Keratinocyte (primary cell): Measurements from ENCODE around the gene ZFP91. TPM values are rescaled to one million over a fixed set of nuclear protein-coding genes. Genes with fewer than 3 reads are reported as not detected.

Source experiments
- DNase-seq: peaks from one replicate; pipeline ENCODE4 v3.0.0-alpha.2; 2011; ENCODE audit warnings: low read depth, missing footprints, low spot score
- FAIRE-seq: peaks from 2 replicates; lab custom pipeline; 2011; peaks lifted over from hg19 to GRCh38; lab: Jason Lieb, UNC
- H2AFZ ChIP-seq: 2 replicates; pipeline ENCODE4 v1.6.0; 2012; ENCODE audit warnings: low read length, control low read depth, inconsistent platforms; ENCODE audit not compliant: control insufficient read depth
- H3K27ac ChIP-seq: 2 replicates; pipeline ENCODE4 v1.5.1; 2011; ENCODE audit warnings: low read length; ENCODE audit not compliant: control insufficient read depth, insufficient read depth
- H3K27me3 ChIP-seq: 3 replicates; pipeline ENCODE4 v1.6.0; 2011; ENCODE audit warnings: low read length; ENCODE audit not compliant: control insufficient read depth, insufficient read depth; ENCODE audit errors: extremely low read depth
- H3K36me3 ChIP-seq, 2 experiments: 2 replicates in 1 of 2; 3 replicates in 1 of 2; pipeline ENCODE4 v1.5.1; 2011; ENCODE audit warnings: low read length in 2 of 2, mild to moderate bottlenecking in 1 of 2; ENCODE audit not compliant: control insufficient read depth in 2 of 2, insufficient read depth in 2 of 2; ENCODE audit errors: extremely low read depth in 1 of 2
- H3K4me1 ChIP-seq: 3 replicates; pipeline ENCODE4 v1.5.1; 2011; ENCODE audit warnings: low read length; ENCODE audit not compliant: control insufficient read depth, insufficient read depth; ENCODE audit errors: extremely low read depth
- H3K4me2 ChIP-seq: 3 replicates; pipeline ENCODE4 v1.6.0; 2011; ENCODE audit warnings: low read depth, low read length; ENCODE audit not compliant: control insufficient read depth, insufficient read depth; ENCODE audit errors: extremely low read depth
- H3K4me3 ChIP-seq, 3 experiments: fragments of 200-600 bp in 1 of 3; sonication (generic) in 1 of 3; 2 replicates in 2 of 3; 3 replicates in 1 of 3; pipeline ENCODE4 v1.5.1; 2011 to 2016; ENCODE audit warnings: low read length in 3 of 3, mild to moderate bottlenecking in 3 of 3, control low read depth in 2 of 3, inconsistent platforms in 1 of 3, low read depth in 1 of 3, mixed read lengths in 1 of 3, mixed run types in 1 of 3, moderate library complexity in 1 of 3; ENCODE audit not compliant: control insufficient read depth in 2 of 3, insufficient read depth in 2 of 3; ENCODE audit errors: extremely low read depth in 1 of 3
- H3K79me2 ChIP-seq: 2 replicates; pipeline ENCODE4 v1.6.0; 2012; ENCODE audit warnings: low read length; ENCODE audit not compliant: control insufficient read depth, insufficient read depth
- H3K9ac ChIP-seq: 3 replicates; pipeline ENCODE4 v1.6.0; 2011; ENCODE audit warnings: low read length; ENCODE audit not compliant: control insufficient read depth, insufficient read depth; ENCODE audit errors: extremely low read depth
- H3K9me1 ChIP-seq: 3 replicates; pipeline ENCODE4 v1.6.0; 2011; ENCODE audit warnings: low read length; ENCODE audit not compliant: control insufficient read depth, insufficient read depth; ENCODE audit errors: extremely low read depth
- H3K9me3 ChIP-seq: 2 replicates; pipeline ENCODE4 v1.5.1; 2012; ENCODE audit warnings: low read depth, low read length; ENCODE audit not compliant: control insufficient read depth
- H4K20me1 ChIP-seq: 3 replicates; pipeline ENCODE4 v1.6.0; 2011; ENCODE audit warnings: low read length; ENCODE audit not compliant: control insufficient read depth, insufficient read depth; ENCODE audit errors: extremely low read depth
- CTCF ChIP-seq, 3 experiments: IDR thresholded peaks in 1 of 3; conservative IDR thresholded peaks in 1 of 3; optimal IDR thresholded peaks in 1 of 3; 2 replicates in 2 of 3; 3 replicates in 1 of 3; pipeline versions ENCODE3 to v1.5.1; 2011; ENCODE audit warnings: low read length in 3 of 3, mild to moderate bottlenecking in 3 of 3, moderate library complexity in 2 of 3, control low read depth in 1 of 3, inconsistent platforms in 1 of 3; ENCODE audit not compliant: insufficient read depth in 2 of 3; ENCODE audit errors: extremely low read depth in 1 of 3
- EZH2 ChIP-seq: IDR thresholded peaks from one replicate; pipeline ENCODE4 v1.6.1; 2012; ENCODE audit warnings: inconsistent platforms, mild to moderate bottlenecking, low read length, moderate library complexity
- dilution Hi-C: fragments of 300-500 bp; cut with MboI; formaldehyde crosslinking; loops from one replicate; pipeline ENCODE4 v1.7.0; 2020; ENCODE audit warnings: low sequenced_read_pairs; ENCODE audit not compliant: extremely low pct_ligation_motif_present
- polyA plus RNA-seq, 5 experiments: library from polyadenylated mRNA; depleted of rRNA in 3 of 5; stranded (reverse) in 3 of 5; stranded (forward) in 1 of 5; unstranded in 1 of 5; fragments of >200 nt; gene quantifications; 1 replicate in 1 of 5; 2 replicates in 3 of 5; 3 replicates in 1 of 5; pipeline versions ENCODE4 v1.2.1 to v1.2.3, GENCODE V29; 2011 to 2012; ENCODE audit warnings: missing spikeins in 2 of 5, low read depth in 1 of 5, low replicate concordance in 1 of 5

The ZFP91 gene
- polyA plus RNA-seq, 1 donor (not counting 4 experiments of a cell fraction or from before 2014, with no cell fraction given) = 45.6 TPM

GRCh38 chr11:58639103-58639502 is 60.2 kb downstream of the ZFP91 start:
- DNase-seq = no peak
- dilution Hi-C loops = no loop called here
- TF ChIP-seq EZH2 (no peak), CTCF (optimal IDR thresholded peaks at IDR 0.05 in 1 of 3, IDR thresholded peaks at IDR 0.05 in 1 of 3, conservative IDR thresholded peaks at IDR 0.05 in 1 of 3; ENCODE audit: extremely low read depth in 1 of 3, insufficient read depth in 2 of 3, low read length in 3 of 3) (no peak)

GRCh38 chr11:58639669-58640068 is 60.8 kb downstream of the ZFP91 start:
- H3K4me1 ChIP-seq = no peaks in the 10 kb centered on the region

More at GRCh38 chr11:58639103-58639502, 60.2 kb downstream of the ZFP91 start:
- H3K9ac ChIP-seq = no peak overlapping the region
- no peaks in the 10 kb centered on the region for H3K79me2 ChIP-seq
- H3K4me2 ChIP-seq = no peak overlapping the region
- no peaks in the 10 kb centered on the region for H3K9me1 ChIP-seq
- H4K20me1 ChIP-seq = no peaks in the 10 kb centered on the region
- no peaks in the 10 kb centered on the region for H3K27me3 ChIP-seq
- no peak overlapping the region for H3K4me3 ChIP-seq
- no peaks in the 10 kb centered on the region for H3K9me3 ChIP-seq
- no peaks in the 10 kb centered on the region for H3K36me3 ChIP-seq
- FAIRE-seq = no peak
- H3K4me1 ChIP-seq = no peaks in the 10 kb centered on the region
- H3K27ac ChIP-seq = no peak overlapping the region
- H2AFZ ChIP-seq = no peak overlapping the region

More at GRCh38 chr11:58639669-58640068, 60.8 kb downstream of the ZFP91 start:
- no peaks in the 10 kb centered on the region for H3K36me3 ChIP-seq
- no peaks in the 10 kb centered on the region for H3K9me3 ChIP-seq
- no peak overlapping the region for H3K9ac ChIP-seq
- H3K9me1 ChIP-seq = no peaks in the 10 kb centered on the region
- H3K4me3 ChIP-seq = no peak overlapping the region
- no peak for TF ChIP-seq EZH2
- TF ChIP-seq CTCF (optimal IDR thresholded peaks at IDR 0.05 in 1 of 3, IDR thresholded peaks at IDR 0.05 in 1 of 3, conservative IDR thresholded peaks at IDR 0.05 in 1 of 3; ENCODE audit: extremely low read depth in 1 of 3, insufficient read depth in 2 of 3, low read length in 3 of 3) = no peak
- H3K27ac ChIP-seq = no peak overlapping the region
- FAIRE-seq = no peak
- H3K4me2 ChIP-seq = no peak overlapping the region
- H2AFZ ChIP-seq = no peak overlapping the region
- no peaks in the 10 kb centered on the region for H4K20me1 ChIP-seq
- no peaks in the 10 kb centered on the region for H3K79me2 ChIP-seq
- H3K27me3 ChIP-seq = no peaks in the 10 kb centered on the region
- no peak for DNase-seq
- dilution Hi-C loops = no loop called here
